HG03571 (cell line): ENCODE data around the gene HSPE1.
"Not testable (repeated sequence)": the region's sequence is repeated elsewhere in the genome, so short reads cannot be mapped to it uniquely, and the experiment has no call there.

Experiments used
- ATAC-seq: cut with Tn5 transposase; IDR thresholded peaks from one replicate; pipeline ENCODE4 v1.9.1; 2021; ENCODE audit not compliant: unreplicated experiment

The HSPE1 gene

GRCh38 chr2:197498235-197498936 is 1.8 kb upstream of the HSPE1 start:
- ATAC-seq = no peak

- peak; percentile 24 for ATAC-seq
Measured at GRCh38 chr2:197498937-197499593, 1.1 kb upstream of the HSPE1 start.

- peak; percentile 1 for ATAC-seq
Measured at GRCh38 chr2:197500503-197501131, 438 bp downstream of the HSPE1 start.

GRCh38 chr2:197502201-197502600 is 2.0 kb downstream of the HSPE1 start:
- ATAC-seq = no peak

GRCh38 chr2:197502685-197503084 is 2.5 kb downstream of the HSPE1 start:
- ATAC-seq = no peak

- ATAC-seq = no peak
Measured at GRCh38 chr2:197504000-197504399, 3.8 kb downstream of the HSPE1 start.

GRCh38 chr2:197504512-197504911 is 4.3 kb downstream of the HSPE1 start:
- no peak for ATAC-seq

- ATAC-seq = no peak
Measured at GRCh38 chr2:197506658-197507057, 6.5 kb downstream of the HSPE1 start.

- no peak for ATAC-seq
Measured at GRCh38 chr2:197513915-197514314, 13.7 kb downstream of the HSPE1 start.

- ATAC-seq = no peak
Measured at GRCh38 chr2:197514754-197515153, 14.6 kb downstream of the HSPE1 start.

GRCh38 chr2:197515315-197515738 is 15.1 kb downstream of the HSPE1 start:
- peak; percentile 9 for ATAC-seq

- ATAC-seq = peak; percentile 94
Measured at GRCh38 chr2:197515739-197516392, 15.7 kb downstream of the HSPE1 start, which contains the start of gene MOB4. Gene MOB4, plus strand, starts transcription at chr2:197516066. Its CDS starts 21 bp downstream, at chr2:197516087.

- peak; percentile 9 for ATAC-seq
Measured at GRCh38 chr2:197516393-197516761, 16.2 kb downstream of the HSPE1 start.

- ATAC-seq = no peak
Measured at GRCh38 chr2:197517150-197517549, 17.0 kb downstream of the HSPE1 start.

GRCh38 chr2:197538412-197538811 is 38.2 kb downstream of the HSPE1 start:
- ATAC-seq = no peak

GRCh38 chr2:197539734-197540133 is 39.6 kb downstream of the HSPE1 start:
- ATAC-seq = no peak

- ATAC-seq = no peak
Measured at GRCh38 chr2:197543206-197543605, 43.0 kb downstream of the HSPE1 start.

GRCh38 chr2:197547163-197547900 is 47.2 kb downstream of the HSPE1 start:
- no peak for ATAC-seq

GRCh38 chr2:197548582-197548981 is 48.4 kb downstream of the HSPE1 start:
- no peak for ATAC-seq

- ATAC-seq = not testable (repeated sequence)
Measured at GRCh38 chr2:197551260-197551659, 51.1 kb downstream of the HSPE1 start.
